ENCODE measurements around the gene FLYWCH2.

The FLYWCH2 gene

GRCh38 chr16:2882650-2883457 is at the start of gene FLYWCH2:
Gene FLYWCH2 (plus strand): TSS chr16:2883215. CDS start chr16:2896450, 13,235 bp downstream.
- peak; percentile 97 for DNase-seq

DNA sequence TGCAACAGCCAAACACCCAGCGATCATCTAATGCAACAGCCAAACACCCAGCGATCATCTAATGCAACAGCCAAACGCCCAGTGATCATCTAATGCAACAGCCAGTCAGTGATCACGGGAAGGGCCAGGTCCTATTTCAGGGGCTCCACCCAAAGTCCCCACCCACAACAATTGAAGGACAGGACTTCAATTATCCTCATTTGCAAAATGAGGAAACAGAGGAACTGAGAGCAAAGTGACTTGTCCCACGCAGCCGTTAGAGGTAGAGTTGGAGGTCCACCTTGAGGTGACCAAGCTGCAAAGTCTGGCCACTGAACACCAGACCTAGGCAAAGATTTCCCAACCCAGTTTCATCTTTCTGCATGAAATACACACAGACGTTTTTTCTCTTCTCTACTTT is 49.2 kb upstream of the FLYWCH2 start:
- DNase-seq, result no peak

DNA sequence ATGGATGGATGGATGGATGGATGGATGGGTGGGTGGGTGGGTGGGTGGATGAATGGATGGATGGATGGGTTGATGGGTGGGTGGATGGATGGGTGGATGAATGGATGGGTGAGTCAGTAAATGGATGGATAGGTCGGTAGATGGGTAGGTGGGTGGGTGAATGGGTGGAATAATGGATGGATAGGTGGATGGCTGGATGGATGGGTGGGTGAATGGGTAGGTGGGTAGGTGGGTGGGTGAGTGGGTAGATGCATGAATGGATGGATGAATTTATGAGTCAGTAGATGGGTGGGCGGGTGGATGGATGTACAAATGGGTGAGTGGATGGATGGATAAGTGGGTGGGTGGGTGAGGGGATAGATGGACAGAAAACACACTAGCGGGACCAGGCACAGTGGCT is 48.0 kb upstream of the FLYWCH2 start:
- no peak for DNase-seq

GRCh38 chr16:2835638-2836493 is 47.1 kb upstream of the FLYWCH2 start:
- no peak for DNase-seq

GRCh38 chr16:2836646-2837508 is 46.1 kb upstream of the FLYWCH2 start:
- no peak for DNase-seq

DNA sequence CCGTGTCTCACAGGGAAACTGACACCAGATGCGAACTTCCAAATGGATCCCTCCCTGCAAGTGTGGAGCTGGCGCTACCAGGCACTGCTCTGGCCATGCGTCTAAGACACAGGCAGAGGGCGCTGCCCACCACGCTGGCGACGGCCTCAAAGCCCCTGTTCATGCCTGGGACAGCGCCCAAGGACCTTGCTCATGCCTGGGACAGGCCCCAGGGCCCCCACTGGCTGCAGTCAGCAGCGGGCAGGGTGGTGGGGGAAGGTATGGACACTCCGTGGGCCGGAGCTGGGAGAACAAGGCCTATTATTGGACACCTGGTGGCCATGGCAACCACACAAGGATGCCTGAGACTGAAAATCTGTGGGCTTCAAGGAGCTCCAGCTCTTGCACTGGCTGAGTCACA is 44.1 kb upstream of the FLYWCH2 start:
- peak; percentile 65 for DNase-seq

DNA sequence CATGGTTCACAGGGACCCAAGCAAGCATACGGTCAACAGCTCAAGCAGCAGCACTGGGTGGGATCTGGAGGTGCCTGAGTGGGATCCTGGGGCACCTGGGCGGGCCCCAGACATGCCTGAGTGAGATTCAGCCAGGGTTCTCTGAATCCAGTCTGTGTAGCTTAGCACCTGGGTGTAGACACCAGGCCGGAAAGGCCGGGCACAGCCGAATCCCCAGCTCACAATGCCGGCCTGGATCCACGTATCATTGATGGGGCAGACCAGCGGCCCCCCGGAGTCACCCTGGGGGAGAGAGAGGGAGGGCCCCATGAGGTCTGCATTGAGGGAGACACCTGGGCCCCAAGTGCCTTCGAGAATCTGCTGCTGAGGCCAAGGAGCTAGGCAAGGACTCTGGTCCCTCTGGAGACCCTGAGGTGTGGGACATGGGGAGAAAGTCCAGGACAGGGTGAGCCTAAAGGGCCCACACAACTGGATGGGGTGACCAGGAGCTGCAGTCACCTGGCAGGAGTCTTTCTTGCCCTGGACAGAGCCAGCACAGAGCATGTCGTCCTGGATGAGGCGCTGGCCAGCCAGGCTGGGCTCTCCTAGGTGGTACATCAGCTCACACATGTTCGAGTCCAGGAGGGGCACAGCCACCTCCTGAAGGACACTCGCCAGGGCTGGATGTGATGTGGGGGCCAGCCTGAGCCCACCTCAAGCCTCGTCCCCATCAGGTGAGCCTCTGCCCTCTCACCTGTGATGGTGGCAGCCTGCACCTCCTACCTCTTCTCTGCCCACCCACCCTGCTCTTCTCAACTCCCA is 43.2 kb upstream of the FLYWCH2 start:
- DNase-seq, result no peak

- no peak for DNase-seq
Measured at GRCh38 chr16:2840914-2841313, 42.1 kb upstream of the FLYWCH2 start.

DNA sequence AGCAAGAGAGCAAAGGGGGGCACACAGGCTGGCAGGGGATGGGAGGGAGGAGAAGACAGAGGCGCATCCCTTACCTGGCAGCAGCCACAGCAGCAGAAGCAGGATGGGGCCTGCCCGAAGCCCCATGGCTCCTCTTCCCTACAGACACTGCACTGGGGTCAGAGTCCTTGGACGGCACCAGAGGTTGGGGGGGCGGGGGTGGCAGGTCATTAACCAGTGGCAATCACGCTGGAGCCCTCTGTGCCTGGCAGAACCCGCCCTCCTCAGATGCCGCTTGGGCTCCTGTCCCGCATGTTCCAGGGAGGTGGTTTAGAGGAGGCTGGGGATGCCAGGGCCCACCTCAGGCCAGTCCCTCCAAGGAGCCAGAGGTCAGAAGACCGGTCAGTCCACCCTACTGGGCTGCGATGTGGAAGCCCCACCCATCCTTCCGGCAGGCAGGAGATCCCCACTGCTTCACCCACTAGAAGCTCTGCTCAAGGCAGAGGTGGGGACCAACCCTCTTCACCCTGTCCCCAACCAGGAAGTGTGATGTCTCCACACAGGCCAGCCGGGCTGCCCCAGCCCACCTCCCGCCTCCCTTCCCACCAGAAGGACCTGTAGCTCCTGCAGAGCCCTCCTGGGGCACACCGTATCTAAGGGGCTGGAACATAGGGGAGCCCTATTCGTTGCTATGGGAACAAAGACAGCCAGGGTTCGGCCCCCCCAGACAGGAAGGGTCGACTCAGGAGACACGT is 41.2 kb upstream of the FLYWCH2 start:
- DNase-seq, result no peak

DNA sequence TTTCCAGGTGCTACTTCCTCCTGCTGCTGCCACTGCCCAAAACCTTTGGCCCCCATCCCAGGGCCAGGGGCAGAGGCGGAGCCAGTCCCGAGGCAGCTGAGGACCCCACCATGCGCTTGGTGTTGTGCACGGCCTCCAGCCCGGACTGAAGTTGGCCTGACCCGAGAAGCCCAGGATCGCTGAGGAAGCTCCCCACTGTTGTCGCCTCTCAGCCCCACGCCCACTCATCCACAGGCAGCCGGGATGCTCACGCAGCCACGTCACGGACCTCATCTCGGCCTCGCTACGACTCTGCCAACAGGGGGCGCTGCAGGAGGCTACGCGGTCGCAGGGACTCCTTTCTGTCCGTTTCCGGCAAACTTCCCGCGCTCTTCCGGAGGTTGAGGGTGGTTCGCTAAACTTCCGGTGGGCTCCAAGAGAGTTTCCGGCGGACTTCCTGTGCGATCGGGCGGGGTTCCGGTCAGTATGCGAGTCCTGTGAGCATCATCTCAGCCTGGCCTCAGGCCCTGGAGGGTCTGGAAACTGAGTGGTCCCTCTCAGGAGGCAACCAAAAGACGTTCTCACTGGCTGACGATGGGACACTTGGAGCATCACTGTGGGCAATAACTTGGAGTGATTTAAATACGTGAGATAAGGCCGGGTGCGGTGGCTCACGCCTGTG is 40.5 kb upstream of the FLYWCH2 start:
- peak; percentile 36 for DNase-seq

GRCh38 chr16:2843526-2843925 is 39.5 kb upstream of the FLYWCH2 start:
- DNase-seq, result no peak

DNA sequence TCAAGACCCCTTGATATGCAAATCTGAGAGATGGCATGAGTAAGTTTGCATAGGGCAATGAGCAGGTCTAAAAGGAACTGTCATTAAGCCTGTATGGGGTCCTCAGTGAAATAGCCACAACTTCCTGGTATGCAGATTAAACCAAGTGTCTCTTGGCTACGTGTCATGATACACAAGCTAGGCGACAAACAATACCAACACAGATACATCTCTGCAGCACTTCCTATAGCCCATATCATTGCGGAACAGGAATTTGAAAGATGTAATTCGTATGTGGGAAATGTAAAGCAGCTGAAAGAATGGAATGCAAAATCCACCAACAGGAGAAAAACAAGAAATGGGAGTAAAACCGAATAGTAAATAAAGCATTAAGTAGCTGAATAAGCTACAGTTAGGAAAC is 37.9 kb upstream of the FLYWCH2 start:
- DNase-seq, result no peak

DNA sequence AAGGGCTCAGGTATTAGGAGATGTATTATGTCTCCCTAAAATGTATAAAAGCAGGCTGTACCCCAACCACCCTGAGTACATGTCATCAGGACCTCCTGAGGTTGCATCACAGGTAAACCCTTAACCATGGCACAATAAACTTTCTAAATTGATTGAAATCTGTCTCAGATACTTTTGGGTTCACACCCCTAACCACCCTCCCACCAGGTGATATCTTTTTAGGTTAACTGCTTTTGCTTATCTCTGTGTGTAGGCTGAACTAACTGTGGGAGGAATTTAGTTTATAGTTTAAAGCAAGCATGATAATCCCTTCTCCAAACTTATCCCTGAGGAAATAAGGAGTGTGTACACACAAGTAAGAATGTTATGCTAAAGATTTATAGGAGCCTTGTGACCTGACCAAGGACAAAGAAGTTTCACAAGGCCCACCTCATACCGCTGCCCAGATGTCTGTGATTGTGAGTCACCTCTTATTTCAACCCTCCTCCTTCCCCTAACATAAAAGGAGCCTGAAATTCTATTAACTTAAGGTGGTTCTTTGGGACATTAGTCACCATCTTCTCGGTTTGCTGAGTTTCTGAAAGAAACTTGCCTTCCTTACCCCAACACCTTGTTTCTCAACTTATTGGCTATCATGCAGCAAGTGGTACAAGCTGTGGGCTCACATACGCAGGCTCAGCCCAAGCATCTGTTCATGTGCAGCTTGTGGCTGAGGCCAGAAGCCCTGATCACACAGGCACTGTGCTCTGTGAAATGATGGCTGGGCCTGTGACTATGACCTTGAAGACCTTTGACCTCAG is 36.3 kb upstream of the FLYWCH2 start:
- DNase-seq, result no peak

DNA sequence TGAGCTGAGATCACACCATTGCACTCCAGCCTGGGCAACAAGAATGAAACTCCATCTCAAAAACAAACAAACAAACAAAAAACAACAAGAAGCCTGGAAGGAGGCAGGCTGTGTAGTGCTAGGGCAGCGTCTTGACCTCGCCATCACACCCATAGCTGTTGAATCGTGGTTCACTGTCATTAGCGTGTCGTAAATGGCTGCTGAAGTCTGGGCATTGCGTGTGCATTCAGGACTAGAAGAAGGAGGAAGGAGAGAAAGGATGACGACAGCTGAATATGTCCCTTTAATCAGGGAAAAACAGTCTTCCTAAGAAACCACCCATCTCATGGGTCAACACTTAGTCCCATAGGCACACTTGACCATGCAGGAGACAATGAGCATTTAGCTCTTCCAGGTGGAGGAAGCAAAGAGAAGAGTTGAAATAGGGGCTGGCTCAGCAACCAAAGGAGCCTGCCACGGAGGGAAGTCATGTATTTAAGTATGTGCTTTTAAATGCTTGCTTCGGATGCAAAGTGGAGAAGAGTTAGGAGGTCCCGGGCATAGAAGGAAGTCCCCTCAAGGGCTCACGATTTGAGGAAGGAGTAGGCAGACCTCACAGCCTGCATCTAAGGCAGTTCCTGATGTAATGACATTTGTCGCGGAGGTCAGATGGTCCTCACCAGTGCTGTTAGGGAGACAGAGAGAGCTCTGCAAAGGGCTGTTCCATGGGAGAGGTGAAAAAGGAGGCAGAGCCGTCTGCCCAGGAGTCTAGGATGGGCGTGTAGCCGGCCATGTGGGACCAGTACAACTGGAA is 33.9 kb upstream of the FLYWCH2 start:
- DNase-seq, result no peak

- no peak for DNase-seq
Measured at GRCh38 chr16:2852003-2852730, 30.8 kb upstream of the FLYWCH2 start.

- DNase-seq, result no peak
Measured at GRCh38 chr16:2852731-2853507, 30.1 kb upstream of the FLYWCH2 start.

DNA sequence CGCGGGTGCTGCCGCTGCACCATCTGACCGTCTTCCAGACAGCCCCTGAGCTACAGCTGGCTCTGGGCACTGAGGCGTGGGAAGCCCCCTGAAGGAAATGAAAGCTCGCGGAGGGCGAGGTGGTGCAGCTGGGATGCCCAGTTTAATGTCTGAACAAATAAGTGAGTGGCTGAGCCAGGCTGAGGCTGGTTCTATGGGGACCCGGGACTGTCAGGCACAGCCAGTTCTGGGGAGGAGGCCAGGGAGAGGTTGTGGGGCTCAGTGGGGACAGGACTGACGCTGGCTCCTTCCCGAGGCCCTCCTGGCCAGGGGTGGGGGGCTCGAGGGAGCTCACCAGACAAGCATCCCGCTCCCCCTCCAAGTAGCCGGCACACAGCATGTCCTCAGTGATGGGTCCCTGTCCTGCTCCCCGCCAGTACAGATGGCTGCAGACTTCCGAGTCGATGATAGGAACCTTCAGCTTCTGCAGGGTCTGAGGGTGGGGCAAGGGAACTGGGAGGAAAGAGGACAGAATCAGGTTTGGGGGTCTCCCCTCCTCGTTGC is 29.4 kb upstream of the FLYWCH2 start:
- no peak for DNase-seq

Data from GDM1 (cell line).